ENCODE data around the gene MTARC2. TPM values are rescaled to one million over a fixed set of nuclear protein-coding genes. Genes with fewer than 3 reads are reported as not detected.

The MTARC2 gene
- total and polyA plus RNA-seq, 2 of the 13 experiments (the other 11 are each of a cell fraction or from before 2014, with no cell fraction given), result 8.5 to 10.1 TPM

DNA sequence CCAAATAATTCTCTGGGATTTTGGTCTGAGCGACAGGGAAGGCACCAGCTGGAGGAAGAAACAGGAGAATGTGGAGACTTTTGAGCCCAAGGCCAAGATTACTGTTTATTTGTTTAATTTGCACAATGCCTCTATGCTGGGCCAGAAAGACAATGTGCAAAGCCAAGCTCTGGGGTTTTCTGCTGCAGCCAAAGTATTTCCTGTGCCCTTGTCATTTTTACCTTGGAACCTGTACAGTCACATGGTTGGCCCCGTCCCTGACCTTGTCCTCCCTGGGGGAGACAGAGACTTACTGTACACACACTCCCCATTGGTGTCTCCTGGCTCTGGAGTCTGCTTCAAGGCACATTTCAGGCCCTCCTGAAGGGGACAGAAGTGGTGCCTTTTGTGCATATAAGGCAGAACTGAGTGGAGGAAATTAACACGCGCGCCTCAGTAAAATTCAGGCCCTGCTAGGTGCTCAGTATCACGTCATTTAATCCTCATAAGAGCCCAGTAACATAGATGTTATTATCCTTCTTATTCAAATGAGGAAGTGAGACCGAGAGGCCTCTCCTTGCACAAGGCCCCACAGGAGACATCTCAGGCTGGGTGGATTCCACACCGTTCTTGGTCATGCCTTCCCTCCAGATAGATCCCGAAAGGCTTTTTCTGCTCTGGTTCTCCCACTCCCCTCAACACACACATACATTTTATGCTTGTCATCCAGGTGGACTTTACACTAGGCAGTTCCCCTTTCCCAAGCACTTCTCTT, 36.9 kb upstream of the MTARC2 start:
- BruUV-seq (replicated peaks), result no TSS peak
- Histone ChIP-seq H3K9ac (ENCODE audit: insufficient read depth, low read depth, low read length) (no peak overlapping the region), H3K4me1 (ENCODE audit: insufficient read depth, low read length) (peaks cover 62% of the 10 kb centered on the region), H4K20me1 (ENCODE audit: insufficient read depth, low read length) (no peaks in the 10 kb centered on the region), H3K4me3 (replicated peaks in 1 of 3; ENCODE audit: insufficient read depth in 1 of 3, low read depth in 2 of 3, low read length in 3 of 3) (no peak overlapping the region), H3K36me3 (replicated peaks in 1 of 2; ENCODE audit: control insufficient read depth in 1 of 2, insufficient read depth in 2 of 2, low read length in 2 of 2) (no peaks in the 10 kb centered on the region), H3K79me2 (ENCODE audit: insufficient read depth, low read length) (no peaks in the 10 kb centered on the region), H3K27me3 (ENCODE audit: control insufficient read depth in 1 of 2, insufficient read depth in 2 of 2, low read length in 2 of 2) (no peaks in the 10 kb centered on the region), H3K27ac (ENCODE audit: extremely low read length, insufficient read depth, low read length) (peak overlapping the region; percentile 44), H3K4me2 (ENCODE audit: low read depth, low read length) (peak overlapping the region; percentile 32), H3K9me3 (ENCODE audit: low read length) (no peaks in the 10 kb centered on the region; the same call in 1 of the 2 replicates), H2AFZ (ENCODE audit: low read length) (no peak overlapping the region)
- in situ Hi-C loops (cut with HindIII; ENCODE audit: extremely low pct_ligation_motif_present, low pct_unique_long_range_greater_than_20kb), result no loop called here
- FAIRE-seq (peak; percentile 69), ATAC-seq (peak; percentile 43), DNase-seq (ENCODE audit: low spot score) (peak; percentile 28)
- intact Hi-C loops (cut with micrococcal nuclease; ENCODE audit: unreplicated experiment), result no loop called here
- POLR2A ChIA-PET, result interaction anchor here (1.0 to 1.2 kb wide), 3 partner anchors 13 to 37 kb away, joined by 3 read pairs; partner anchors contain the start of gene MTARC2
- 62% methylated on average over 9 of the region's 9 CpGs for WGBS (ENCODE audit: low lambda C conversion rate)
- CTCF ChIA-PET (ENCODE audit: low intra/inter-chr PET ratio, low total read pairs), result no interaction called here
- TF ChIP-seq NAIF1 (CRISPR knock-in tag; IDR thresholded peaks at IDR 0.05; ENCODE audit: borderline replicate concordance) (no peak), GPBP1L1 (CRISPR knock-in tag; IDR thresholded peaks at IDR 0.05) (no peak), RAD51 (IDR thresholded peaks at IDR 0.05; ENCODE audit: borderline replicate concordance) (no peak), TOE1 (CRISPR knock-in tag; IDR thresholded peaks at IDR 0.05) (no peak), GABPB1 (CRISPR knock-in tag; IDR thresholded peaks at IDR 0.05) (no peak), RBM22 (optimal IDR thresholded peaks at IDR 0.05; ENCODE audit: low read length) (no peak), JUN (CRISPR knock-in tag; IDR thresholded peaks at IDR 0.05) (no peak), U2AF1 (optimal IDR thresholded peaks at IDR 0.05; ENCODE audit: low read depth, low read length) (no peak), THRA (CRISPR knock-in tag; IDR thresholded peaks at IDR 0.05; ENCODE audit: borderline replicate concordance) (peak; percentile 78; the same call in 1 of the 2 replicates), HDAC1 (CRISPR knock-in tag; IDR thresholded peaks at IDR 0.05) (no peak), HNRNPUL1 (IDR thresholded peaks at IDR 0.05; ENCODE audit: low read depth, low read length) (no peak), HNF1B (CRISPR knock-in tag; IDR thresholded peaks at IDR 0.05) (peak; percentile 55; the same call in 1 of the 2 replicates), PHF8 (CRISPR knock-in tag; IDR thresholded peaks at IDR 0.05) (no peak), ZNF207 (IDR thresholded peaks at IDR 0.05; ENCODE audit: borderline replicate concordance) (no peak), ZNF878 (CRISPR knock-in tag; IDR thresholded peaks at IDR 0.05) (no peak)
- TF ChIP-seq, protein P1, sequence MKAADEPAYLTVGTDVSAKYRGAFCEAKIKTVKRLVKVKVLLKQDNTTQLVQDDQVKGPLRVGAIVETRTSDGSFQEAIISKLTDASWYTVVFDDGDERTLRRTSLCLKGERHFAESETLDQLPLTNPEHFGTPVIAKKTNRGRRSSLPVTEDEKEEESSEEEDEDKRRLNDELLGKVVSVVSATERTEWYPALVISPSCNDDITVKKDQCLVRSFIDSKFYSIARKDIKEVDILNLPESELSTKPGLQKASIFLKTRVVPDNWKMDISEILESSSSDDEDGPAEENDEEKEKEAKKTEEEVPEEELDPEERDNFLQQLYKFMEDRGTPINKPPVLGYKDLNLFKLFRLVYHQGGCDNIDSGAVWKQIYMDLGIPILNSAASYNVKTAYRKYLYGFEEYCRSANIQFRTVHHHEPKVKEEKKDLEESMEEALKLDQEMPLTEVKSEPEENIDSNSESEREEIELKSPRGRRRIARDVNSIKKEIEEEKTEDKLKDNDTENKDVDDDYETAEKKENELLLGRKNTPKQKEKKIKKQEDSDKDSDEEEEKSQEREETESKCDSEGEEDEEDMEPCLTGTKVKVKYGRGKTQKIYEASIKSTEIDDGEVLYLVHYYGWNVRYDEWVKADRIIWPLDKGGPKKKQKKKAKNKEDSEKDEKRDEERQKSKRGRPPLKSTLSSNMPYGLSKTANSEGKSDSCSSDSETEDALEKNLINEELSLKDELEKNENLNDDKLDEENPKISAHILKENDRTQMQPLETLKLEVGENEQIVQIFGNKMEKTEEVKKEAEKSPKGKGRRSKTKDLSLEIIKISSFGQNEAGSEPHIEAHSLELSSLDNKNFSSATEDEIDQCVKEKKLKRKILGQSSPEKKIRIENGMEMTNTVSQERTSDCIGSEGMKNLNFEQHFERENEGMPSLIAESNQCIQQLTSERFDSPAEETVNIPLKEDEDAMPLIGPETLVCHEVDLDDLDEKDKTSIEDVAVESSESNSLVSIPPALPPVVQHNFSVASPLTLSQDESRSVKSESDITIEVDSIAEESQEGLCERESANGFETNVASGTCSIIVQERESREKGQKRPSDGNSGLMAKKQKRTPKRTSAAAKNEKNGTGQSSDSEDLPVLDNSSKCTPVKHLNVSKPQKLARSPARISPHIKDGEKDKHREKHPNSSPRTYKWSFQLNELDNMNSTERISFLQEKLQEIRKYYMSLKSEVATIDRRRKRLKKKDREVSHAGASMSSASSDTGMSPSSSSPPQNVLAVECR (CRISPR knock-in tag; IDR thresholded peaks at IDR 0.05; ENCODE audit: borderline replicate concordance), result no peak

Data from HepG2 (cell line).